H1 (cell line): ENCODE data around the gene ETS1. TPM values are rescaled to one million over a fixed set of nuclear protein-coding genes. Genes with fewer than 3 reads are reported as not detected.

Source experiments
- CHD7 ChIP-seq: fragments of 300-600 bp; sonication (generic); IDR thresholded peaks from 2 replicates; pipeline ENCODE4 v1.7.1; 2012; ENCODE audit warnings: low read length, moderate library complexity, mild to moderate bottlenecking, inconsistent platforms; ENCODE audit not compliant: insufficient replicate concordance
- CTCF ChIP-seq, 3 experiments: IDR thresholded peaks; 1 replicate in 2 of 3; 2 replicates in 1 of 3; pipeline versions ENCODE4 v1.5.1 to v1.6.1; 2011; ENCODE audit warnings: low read length in 3 of 3, mild to moderate bottlenecking in 3 of 3, inconsistent platforms in 2 of 3, low read depth in 1 of 3, moderate library complexity in 1 of 3; ENCODE audit not compliant: insufficient read depth in 1 of 3; ENCODE audit errors: control extremely low read depth in 1 of 3
- HDAC6 ChIP-seq: IDR thresholded peaks from one replicate; pipeline ENCODE4 v1.7.1; 2012; ENCODE audit warnings: low read depth, mild to moderate bottlenecking, inconsistent platforms, low read length, moderate library complexity
- JUN ChIP-seq: IDR thresholded peaks from 2 replicates; pipeline ENCODE4 v1.6.1; 2011; ENCODE audit warnings: low read depth, mild to moderate bottlenecking, improper control_type of control experiment, low read length
- MAFK ChIP-seq: IDR thresholded peaks from 2 replicates; pipeline ENCODE4 v1.6.1; 2012; ENCODE audit warnings: low read depth, mild to moderate bottlenecking, improper control_type of control experiment, low read length
- RNF2 ChIP-seq: fragments of 200-900, 300-1000 bp; sonication (generic); IDR thresholded peaks from 2 replicates; pipeline ENCODE4 v1.7.1; 2016; ENCODE audit warnings: borderline replicate concordance, low read depth, mild to moderate bottlenecking, antibody characterized with exemption, low read length; ENCODE audit not compliant: poor library complexity, severe bottlenecking; ENCODE audit errors: missing control alignments
- SP1 ChIP-seq: IDR thresholded peaks from 2 replicates; pipeline ENCODE4 v1.6.1; 2011; ENCODE audit warnings: low read depth, low read length
- TEAD4 ChIP-seq: IDR thresholded peaks from 2 replicates; pipeline ENCODE4 v1.6.1; 2012; ENCODE audit warnings: low read depth, low read length, inconsistent platforms, mixed read lengths
- polyA plus RNA-seq, 7 experiments: library from polyadenylated mRNA; depleted of rRNA in 3 of 7; stranded (reverse) in 5 of 7; unstranded in 2 of 7; fragments of >200 nt in 5 of 7; fragments of 200-250 nt in 2 of 7; gene quantifications; 1 replicate in 5 of 7; 2 replicates in 1 of 7; 4 replicates in 1 of 7; pipeline versions ENCODE4 v1.2.1 to v1.2.3, GENCODE V29; 2011 to 2013; ENCODE audit warnings: missing spikeins in 2 of 7, mixed read lengths in 2 of 7
- total RNA-seq: library from RNA; stranded (reverse); fragmentation: NEBNext Ultra II Directional; extraction: Animal tissue kit (Norgen Biotek cat#: 25700); gene quantifications from 2 replicates; pipeline ENCODE4 v1.2.1, GENCODE V29; 2021

Gene ETS1
- total and polyA plus RNA-seq, 2 of the 8 experiments (the other 6 are each of a cell fraction or from before 2014, with no cell fraction given) = 10.0 to 35.3 TPM

GRCh38 chr11:128603003-128603696, 15.8 kb upstream of the ETS1 start (continued):
- TF ChIP-seq CHD7 = no peak
- TF ChIP-seq SP1 = no peak
- no peak for TF ChIP-seq JUN
- TF ChIP-seq CTCF (IDR thresholded peaks at IDR 0.05; ENCODE audit: control extremely low read depth in 1 of 3, insufficient read depth in 1 of 3, low read depth in 1 of 3, low read length in 3 of 3) = no peak
- TF ChIP-seq MAFK = no peak
- no peak for TF ChIP-seq RNF2
- TF ChIP-seq TEAD4 = no peak
- TF ChIP-seq HDAC6 = no peak
